Measurements from ENCODE around the gene THRA.

THRA gene

GRCh38 chr17:40026816-40027613 lies 35.8 kb upstream of the THRA start:
- DNase-seq = peak; percentile 52 to 76 (median 65)

DNA sequence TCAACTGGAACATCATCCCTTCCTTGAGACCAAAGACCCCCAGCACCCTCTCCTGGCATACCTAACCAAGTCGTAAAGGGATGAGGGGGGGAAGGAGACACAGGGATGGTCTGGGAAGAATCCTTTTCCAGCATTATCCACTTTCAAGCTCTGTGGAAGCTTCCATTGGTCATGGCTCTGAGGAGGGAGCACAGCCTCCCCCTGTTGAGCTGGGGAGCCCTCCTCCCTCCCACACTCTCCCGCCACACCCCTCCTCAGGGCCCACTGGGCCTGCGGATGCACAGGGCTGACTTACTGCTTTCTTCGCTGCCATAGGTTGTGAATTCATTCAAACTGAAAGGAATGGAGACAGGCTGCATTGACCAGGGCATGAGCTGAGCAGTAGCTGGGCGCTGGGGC lies 35.2 kb upstream of the THRA start:
- no peak for DNase-seq

- no peak for DNase-seq
These were observed 34.2 kb upstream of the THRA start for GRCh38 chr17:40028595-40028994.

DNA sequence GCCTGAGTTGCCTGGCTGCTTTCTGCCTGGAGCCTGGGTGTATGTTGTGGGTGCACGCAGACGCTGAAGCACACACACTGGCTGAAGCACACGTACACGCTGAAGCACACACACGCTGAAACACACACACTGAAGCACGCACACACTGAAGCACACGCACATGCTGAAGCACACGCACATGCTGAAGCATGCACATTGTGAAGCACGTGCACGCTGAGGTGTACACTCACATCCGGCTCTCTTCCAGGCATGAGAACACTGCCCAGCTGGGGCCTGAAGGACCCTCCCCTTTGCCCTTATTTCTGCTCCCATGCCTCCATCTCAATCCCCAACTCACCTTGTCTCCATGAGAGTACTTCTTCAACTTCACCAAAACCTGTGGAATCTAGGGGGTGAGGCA lies 31.1 kb upstream of the THRA start:
- DNase-seq = no peak

DNA sequence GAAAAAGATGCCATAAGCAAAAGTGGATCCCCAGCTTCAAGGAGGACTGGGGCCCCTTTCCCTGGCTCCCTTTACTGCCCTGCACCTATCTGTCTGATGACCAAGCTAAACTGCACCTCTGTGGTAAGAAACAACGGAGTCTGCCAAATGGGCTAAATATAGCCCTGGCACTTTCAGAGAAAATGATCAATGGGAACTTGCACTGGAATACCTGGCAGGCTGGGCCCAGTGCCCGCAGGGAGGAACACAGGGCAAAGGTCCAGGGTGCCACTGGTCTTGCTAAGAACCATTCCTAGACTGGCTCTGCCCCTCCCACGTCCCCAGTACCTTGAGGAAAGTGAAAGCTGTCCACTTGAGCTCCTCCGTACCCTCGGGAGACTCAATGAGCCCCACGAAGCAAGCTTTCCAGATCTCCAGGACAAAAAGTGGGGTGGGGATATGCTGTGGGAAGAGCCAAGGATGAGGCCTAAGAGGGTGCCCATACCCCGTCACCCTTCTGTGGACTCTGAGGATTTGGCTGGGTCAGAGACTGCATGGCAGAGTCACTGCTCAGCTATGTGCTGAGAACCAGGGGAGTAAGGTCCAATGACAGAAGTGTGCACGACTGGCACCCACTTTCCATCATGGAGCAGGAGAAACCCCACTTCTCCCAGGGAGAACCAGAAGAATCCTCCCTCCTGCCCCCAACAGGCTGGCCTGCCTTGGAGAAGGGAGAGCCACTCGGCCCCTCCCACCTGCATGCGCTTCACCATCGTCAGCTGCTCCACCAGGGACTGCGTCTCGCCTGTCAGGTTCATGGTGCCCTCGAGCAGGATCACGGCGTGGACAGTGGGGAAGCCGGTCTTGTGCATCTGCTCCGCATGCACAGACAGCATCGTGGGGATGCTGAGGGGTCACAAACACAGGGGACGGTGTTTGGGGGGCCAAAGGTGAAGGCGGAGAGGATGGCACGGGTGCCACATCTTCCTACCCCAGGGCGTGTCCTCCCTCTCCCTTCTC lies 30.1 kb upstream of the THRA start:
- DNase-seq = no peak

- DNase-seq = no peak
These were observed 29.4 kb upstream of the THRA start for GRCh38 chr17:40033339-40033738.

- DNase-seq = no peak
These were observed 28.2 kb upstream of the THRA start for GRCh38 chr17:40034426-40035161.

GRCh38 chr17:40035162-40035559 lies 27.6 kb upstream of the THRA start:
- DNase-seq = no peak

DNA sequence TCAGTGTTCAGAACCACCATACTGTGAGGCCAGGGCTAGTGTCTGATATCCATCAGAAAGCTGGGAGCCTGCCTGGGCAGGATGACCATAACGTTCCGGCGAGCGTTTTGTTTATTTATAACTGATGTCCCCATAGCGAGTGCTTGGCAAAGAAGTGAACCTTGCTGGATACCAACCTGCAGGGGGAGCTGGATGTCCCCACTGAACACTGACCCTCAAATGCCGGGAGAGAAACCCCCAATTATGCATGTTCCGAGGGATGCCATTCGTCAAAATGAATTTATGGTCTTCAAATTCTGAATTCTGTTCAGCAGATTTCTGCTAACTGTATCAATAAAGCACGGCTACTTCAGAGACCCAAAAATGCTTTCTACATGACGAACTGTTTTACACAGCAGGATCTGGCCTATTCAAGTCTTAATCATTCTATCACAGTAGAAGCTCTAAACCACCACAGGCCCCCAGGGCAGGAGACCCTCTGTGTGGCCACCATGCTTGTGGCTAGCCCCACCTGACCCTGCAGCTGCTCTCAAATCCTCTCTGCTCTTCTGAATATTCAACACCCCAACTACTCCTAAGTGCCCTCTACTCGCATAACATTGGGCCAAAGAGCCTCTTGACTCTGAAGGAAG lies 23.8 kb upstream of the THRA start:
- DNase-seq = no peak

DNA sequence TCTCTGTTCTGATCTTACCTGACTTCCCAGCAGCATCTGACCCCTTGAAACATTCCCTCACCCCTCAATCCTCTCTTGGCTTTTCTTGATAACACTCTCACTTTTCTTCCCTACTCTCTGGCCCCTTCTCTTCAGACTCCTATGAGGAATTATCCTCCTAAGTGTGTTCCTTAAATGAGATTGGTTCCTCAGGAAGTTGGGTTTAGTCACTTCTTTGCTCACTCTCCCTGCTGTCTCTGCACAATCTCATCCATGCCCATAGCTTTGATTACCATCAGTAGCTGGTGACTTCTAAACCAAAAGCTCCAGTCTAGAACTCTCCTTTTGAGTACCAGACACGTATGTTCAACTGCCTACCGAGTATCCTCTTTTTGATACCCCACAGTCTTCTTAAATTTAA lies 21.6 kb upstream of the THRA start:
- no peak for DNase-seq

- DNase-seq = no peak
These were observed 6.3 kb upstream of the THRA start for GRCh38 chr17:40056379-40057015.

GRCh38 chr17:40058186-40058784 lies 4.5 kb upstream of the THRA start:
- DNase-seq = no peak

DNA sequence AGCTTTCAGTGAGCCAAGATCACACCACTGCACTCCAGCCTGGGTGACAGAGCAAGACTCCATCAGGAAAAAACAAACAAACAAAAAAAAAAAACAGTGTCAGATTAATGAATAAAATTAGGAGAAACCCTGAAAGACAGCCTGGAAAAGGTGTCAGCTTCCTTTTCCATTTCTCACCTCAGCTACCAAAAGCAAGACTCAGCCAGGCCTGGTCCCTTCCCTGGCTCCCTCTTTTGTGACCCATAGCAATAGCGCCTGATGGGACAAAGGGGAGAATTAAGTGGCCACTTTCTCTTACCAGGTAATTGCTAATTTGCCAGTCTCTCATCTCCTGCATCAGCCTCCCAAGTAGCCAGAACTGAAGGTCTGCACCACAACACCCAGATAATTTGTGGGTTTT lies 3.9 kb upstream of the THRA start:
- DNase-seq = no peak

- no peak for DNase-seq
These were observed 2.9 kb upstream of the THRA start for GRCh38 chr17:40059729-40060475.

- no peak for DNase-seq
These were observed 1.7 kb upstream of the THRA start for GRCh38 chr17:40060887-40061608.

DNA sequence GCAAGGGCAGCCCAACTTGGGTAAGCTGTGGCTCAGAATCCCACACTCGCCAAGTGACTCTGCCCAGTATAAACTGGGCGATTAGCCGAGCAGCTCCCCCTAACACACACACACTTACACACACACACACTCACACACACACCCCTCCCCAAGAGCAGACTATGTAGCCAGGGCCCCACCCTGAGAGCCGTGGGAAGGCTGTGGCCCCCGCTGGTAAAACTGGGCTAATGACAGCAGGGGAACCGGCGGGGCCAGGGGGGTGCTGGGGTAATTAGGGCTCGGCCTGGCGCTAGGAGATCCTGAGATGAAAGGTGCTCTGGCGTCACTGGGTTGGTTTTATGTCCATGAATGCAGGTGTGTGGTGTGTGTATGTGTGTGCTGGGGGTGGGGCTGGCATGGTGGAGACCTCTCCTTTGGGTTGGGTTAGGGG lies 1.1 kb upstream of the THRA start:
- DNase-seq = no peak

DNA sequence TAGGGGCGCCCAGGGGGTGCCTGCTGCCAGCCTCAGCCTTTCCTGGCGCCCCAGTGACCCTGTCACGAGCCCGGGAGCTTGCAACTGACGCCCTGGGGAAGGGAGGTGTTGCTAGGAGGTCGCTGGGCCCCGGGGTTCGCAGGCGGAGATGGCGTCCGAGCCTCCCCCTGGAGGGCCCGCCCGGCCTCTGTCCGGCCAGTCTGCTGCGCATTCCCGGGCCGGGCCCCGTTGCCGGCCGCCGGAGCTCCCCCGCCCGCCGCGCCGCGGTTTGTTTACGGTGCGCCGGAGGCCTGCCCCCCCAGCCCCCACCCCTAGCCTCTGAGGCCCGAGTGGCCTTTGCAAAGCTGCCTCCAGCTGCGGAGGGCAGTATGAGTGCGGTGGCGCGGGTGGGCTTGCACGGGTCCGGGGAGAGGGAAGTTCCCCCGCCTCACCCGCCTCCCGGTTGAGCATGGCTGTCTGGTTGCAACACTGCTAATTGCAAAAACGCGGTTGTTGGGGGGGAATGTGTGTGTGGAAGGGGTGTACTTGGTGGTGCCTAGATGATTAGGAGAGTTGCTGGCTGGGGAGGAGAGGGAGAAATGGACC lies 514 bp downstream of the THRA start:
- peak in 2 of 5 experiments; percentile 17 to 30 for DNase-seq

DNA sequence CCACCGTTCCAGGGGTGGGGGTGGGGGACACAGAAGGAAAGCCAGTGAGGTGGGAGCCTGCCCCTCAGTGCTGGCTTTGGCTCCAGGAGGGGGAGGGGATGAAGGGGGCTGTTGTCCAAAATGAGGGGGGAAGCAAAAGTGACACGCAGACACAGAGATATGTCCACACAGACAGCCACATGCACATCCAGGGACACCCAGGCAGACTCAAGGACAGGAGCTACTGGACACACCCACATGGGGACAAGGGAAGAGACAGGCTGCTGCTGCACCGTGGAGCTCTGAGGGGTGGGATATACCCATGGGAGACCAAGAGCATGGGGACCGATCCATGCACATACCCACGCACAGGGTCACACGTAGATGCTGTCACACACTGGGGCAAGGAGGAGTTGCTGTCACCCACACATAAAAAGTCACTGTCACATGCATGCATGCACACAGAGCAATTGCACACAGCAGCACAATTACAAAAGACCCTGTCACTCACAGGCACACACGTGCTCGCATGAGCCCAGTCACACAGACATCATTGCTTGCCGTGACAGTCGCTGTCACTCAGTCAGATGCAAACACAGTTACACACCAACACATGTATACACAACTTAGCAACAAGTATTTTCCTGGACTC lies 1.3 kb downstream of the THRA start:
- no peak for DNase-seq
